GM12878 (cell line): ENCODE data around the gene ASTN1. TPM values are rescaled to one million over a fixed set of nuclear protein-coding genes. Genes with fewer than 3 reads are reported as not detected.

ENCODE experiments used
- ATAC-seq: fragments of 200-7000 bp; cut with Tn5 transposase; 3 replicates; pipeline ENCODE4 v1.9.1; 2020; ENCODE audit warnings: mild to moderate bottlenecking, moderate library complexity
- BruUV-seq: library from RNA; stranded (reverse); fragments of 400-500 nt; replicated peaks from 2 replicates; lab custom pipeline; 2021; lab: Mats Ljungman, UMichigan
- CTCF ChIA-PET: fragments of 300-600 bp; sonication (Branson Sonifier 250); formaldehyde crosslinking; extraction: SDS; loops from one replicate; lab custom pipeline; 2021; ENCODE audit warnings: inconsistent platforms; lab: Yijun Ruan, JAX
- POLR2A ChIA-PET: fragments of 350-600 bp; formaldehyde crosslinking; extraction: SDS; loops from one replicate; lab custom pipeline; 2021; ENCODE audit warnings: inconsistent platforms; lab: Charles Lee
- RAD21 ChIA-PET: fragments of 300-600 bp; sonication (Branson Sonifier 250); formaldehyde crosslinking; loops from one replicate; lab custom pipeline; 2023; ENCODE audit warnings: antibody characterized with exemption; ENCODE audit not compliant: unreplicated experiment; lab: Charles Lee
- SMC1A ChIA-PET: fragments of 300-600 bp; sonication (Branson Sonifier 250); formaldehyde crosslinking; loops from one replicate; lab custom pipeline; 2023; ENCODE audit not compliant: unreplicated experiment, uncharacterized antibody; lab: Charles Lee
- DNase-seq: peaks from one replicate; pipeline ENCODE4 v3.0.0-alpha.2; 2011; ENCODE audit warnings: low read depth, low spot score
- FAIRE-seq: peaks from 3 replicates; lab custom pipeline; 2011; peaks lifted over from hg19 to GRCh38; lab: Jason Lieb, UNC
- H2AFZ ChIP-seq: 2 replicates; pipeline ENCODE4 v1.6.0; 2011; ENCODE audit warnings: low read depth, low read length, control low read depth; ENCODE audit not compliant: control insufficient read depth
- H3K27ac ChIP-seq: 2 replicates; pipeline ENCODE4 v1.5.1; 2011; ENCODE audit warnings: control low read depth; ENCODE audit not compliant: control insufficient read depth, insufficient read depth
- H3K27me3 ChIP-seq, 2 experiments: replicated peaks in 1 of 2; 2 replicates each; pipeline versions ENCODE4 v1.6.0 to v1.6.1; 2011; ENCODE audit warnings: low read length in 1 of 2; ENCODE audit not compliant: control insufficient read depth in 2 of 2, insufficient read depth in 2 of 2
- H3K36me3 ChIP-seq, 2 experiments: 2 replicates each; pipeline ENCODE4 v1.5.1; 2011; ENCODE audit warnings: low read length in 1 of 2; ENCODE audit not compliant: control insufficient read depth in 2 of 2, insufficient read depth in 2 of 2
- H3K4me1 ChIP-seq: 2 replicates; pipeline ENCODE4 v1.6.1; 2011; ENCODE audit warnings: mild to moderate bottlenecking, low read length, moderate library complexity, mixed read lengths; ENCODE audit not compliant: control insufficient read depth, insufficient read depth
- H3K4me2 ChIP-seq: 2 replicates; pipeline ENCODE4 v1.6.0; 2011; ENCODE audit warnings: control low read depth; ENCODE audit not compliant: control insufficient read depth, insufficient read depth
- H3K4me3 ChIP-seq: fragments of 200-600 bp; sonication (generic); 2 replicates; pipeline ENCODE4 v1.5.1; 2016
- H3K79me2 ChIP-seq: 2 replicates; pipeline ENCODE4 v1.6.0; 2011; ENCODE audit warnings: low read length; ENCODE audit not compliant: control insufficient read depth, insufficient read depth
- H3K9ac ChIP-seq: 2 replicates; pipeline ENCODE4 v1.8.0; 2011; ENCODE audit warnings: low read length, control low read depth, mixed read lengths; ENCODE audit not compliant: control insufficient read depth, insufficient read depth
- H3K9me3 ChIP-seq: replicated peaks from 3 replicates; pipeline ENCODE4 v1.5.1; 2011; ENCODE audit warnings: mild to moderate bottlenecking, low read length; ENCODE audit not compliant: control insufficient read depth, insufficient read depth
- H4K20me1 ChIP-seq: 2 replicates; pipeline ENCODE4 v1.6.0; 2011; ENCODE audit not compliant: control insufficient read depth, insufficient read depth
- CBX5 ChIP-seq: sonication (generic); IDR thresholded peaks from 2 replicates; pipeline ENCODE4 v1.6.1; 2016; ENCODE audit warnings: low read depth, moderate library complexity, mild to moderate bottlenecking, inconsistent platforms
- DPF2 ChIP-seq: fragments of 450-650 bp; IDR thresholded peaks from 2 replicates; pipeline ENCODE4 v1.6.1; 2017; ENCODE audit warnings: mild to moderate bottlenecking
- NFYA ChIP-seq: IDR thresholded peaks from 2 replicates; pipeline ENCODE4 v1.6.1; 2011; ENCODE audit warnings: low read depth, mild to moderate bottlenecking, low read length, improper control_type of control experiment, borderline replicate concordance
- STAT1 ChIP-seq: fragments of 450-650 bp; conservative IDR thresholded peaks from 2 replicates; pipeline ENCODE4 v1.6.1; 2014; ENCODE audit warnings: antibody characterized with exemption, mild to moderate bottlenecking
- SUZ12 ChIP-seq: fragments of 200-600 bp; sonication (generic); IDR thresholded peaks from one replicate; pipeline ENCODE4 v1.6.1; 2018; ENCODE audit warnings: antibody characterized with exemption, mild to moderate bottlenecking; ENCODE audit not compliant: unreplicated experiment
- TARDBP ChIP-seq: IDR thresholded peaks from 2 replicates; pipeline ENCODE4 v1.6.1; 2016; ENCODE audit warnings: borderline replicate concordance
- TCF12 ChIP-seq: IDR thresholded peaks from 2 replicates; pipeline ENCODE4 v1.6.1; 2011; ENCODE audit warnings: low read depth, mild to moderate bottlenecking, low read length
- TCF7 ChIP-seq: IDR thresholded peaks from 2 replicates; pipeline ENCODE4 v1.6.1; 2014; ENCODE audit warnings: antibody characterized with exemption, borderline replicate concordance
- USF2 ChIP-seq: IDR thresholded peaks from 2 replicates; pipeline ENCODE4 v1.6.1; 2011; ENCODE audit warnings: low read depth, low read length, improper control_type of control experiment, borderline replicate concordance
- WGBS: methylation state at CpG from one replicate; pipeline ENCODE4 v1.1.6; 2016; ENCODE audit warnings: low lambda C conversion rate; ENCODE audit not compliant: insufficient replicate concordance, insufficient coverage; ENCODE audit errors: missing lambda C conversion rate; 5-methylcytosine and 5-hydroxymethylcytosine counted together
- in situ Hi-C: fragments of 300-500 bp; cut with MboI; formaldehyde crosslinking; loops from 9 replicates; pipeline ENCODE4 v1.14.3; 2018; ENCODE audit warnings: mixed read lengths
- intact Hi-C: fragments of 100-400 bp; cut with micrococcal nuclease; formaldehyde crosslinking; loops from one replicate; pipeline ENCODE4 v1.14.2; 2022; ENCODE audit not compliant: unreplicated experiment
- polyA plus RNA-seq, 11 experiments: library from polyadenylated mRNA; depleted of rRNA in 4 of 11; unstranded in 6 of 11; stranded (reverse) in 5 of 11; fragments of >200 nt; fragmentation: Nextera tagmentation in 4 of 11; fragmentation: Illumina TruSeq in 1 of 11; extraction: Ambion mirVana in 4 of 11; extraction: Trizol in 1 of 11; gene quantifications; 1 replicate in 1 of 11; 2 replicates in 10 of 11; pipeline versions ENCODE4 v1.2.1 to v1.2.3, GENCODE V29; 2011 to 2016; ENCODE audit warnings: inconsistent platforms in 2 of 11, missing spikeins in 2 of 11, low read depth in 1 of 11
- total RNA-seq, 4 experiments: library from RNA; depleted of rRNA in 3 of 4; stranded (reverse); fragments of >200 nt in 3 of 4; fragmentation: Illumina TruSeq in 1 of 4; extraction: Trizol in 1 of 4; gene quantifications; 2 replicates each; pipeline versions ENCODE4 v1.2.1 to v1.2.3, GENCODE V29; 2013 to 2021
- TF ChIP-seq, protein P1 (sequence below): fragments of 450-650 bp; IDR thresholded peaks from 2 replicates; pipeline ENCODE4 v1.6.1; 2017; ENCODE audit warnings: antibody characterized with exemption, mild to moderate bottlenecking, moderate library complexity

Gene ASTN1
- total and polyA plus RNA-seq, 10 of the 15 experiments (the other 5 are each of a cell fraction or from before 2014, with no cell fraction given) = 0.04 TPM; not detected in 9

DNA sequence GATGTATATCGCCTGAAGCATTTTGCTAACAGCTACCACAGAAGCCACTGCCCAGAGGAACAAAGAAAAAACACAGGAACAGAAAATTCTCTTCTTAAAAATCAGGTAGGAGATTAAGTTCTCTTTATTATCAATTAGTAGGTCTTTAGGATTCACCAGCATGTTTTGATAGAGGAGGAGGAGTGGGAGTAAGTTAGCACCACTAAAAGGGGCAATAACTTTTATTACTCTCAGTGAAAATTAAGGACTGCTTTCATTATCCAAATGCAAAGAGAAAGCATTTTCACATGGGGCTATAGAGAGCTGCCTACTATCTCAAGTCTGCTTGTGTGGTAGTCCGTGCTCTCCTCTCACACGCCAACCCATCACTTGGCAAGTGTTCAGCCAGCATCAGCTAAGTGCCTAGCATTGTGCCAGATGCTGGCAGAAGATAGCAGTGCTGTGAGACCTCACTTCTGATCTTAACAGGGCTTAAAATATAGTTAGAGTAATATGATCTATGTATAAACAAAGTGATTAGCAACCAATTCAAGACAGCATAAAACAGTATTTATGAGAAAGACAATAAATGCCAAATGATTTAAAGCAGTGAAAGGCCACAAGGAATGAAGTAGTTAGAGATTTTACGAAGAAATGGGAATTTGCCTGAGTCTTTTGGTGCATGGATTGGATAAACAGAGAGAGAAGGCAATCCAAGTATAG, 39.8 kb downstream of the ASTN1 start:
- no peak for FAIRE-seq
- TF ChIP-seq, protein P1, sequence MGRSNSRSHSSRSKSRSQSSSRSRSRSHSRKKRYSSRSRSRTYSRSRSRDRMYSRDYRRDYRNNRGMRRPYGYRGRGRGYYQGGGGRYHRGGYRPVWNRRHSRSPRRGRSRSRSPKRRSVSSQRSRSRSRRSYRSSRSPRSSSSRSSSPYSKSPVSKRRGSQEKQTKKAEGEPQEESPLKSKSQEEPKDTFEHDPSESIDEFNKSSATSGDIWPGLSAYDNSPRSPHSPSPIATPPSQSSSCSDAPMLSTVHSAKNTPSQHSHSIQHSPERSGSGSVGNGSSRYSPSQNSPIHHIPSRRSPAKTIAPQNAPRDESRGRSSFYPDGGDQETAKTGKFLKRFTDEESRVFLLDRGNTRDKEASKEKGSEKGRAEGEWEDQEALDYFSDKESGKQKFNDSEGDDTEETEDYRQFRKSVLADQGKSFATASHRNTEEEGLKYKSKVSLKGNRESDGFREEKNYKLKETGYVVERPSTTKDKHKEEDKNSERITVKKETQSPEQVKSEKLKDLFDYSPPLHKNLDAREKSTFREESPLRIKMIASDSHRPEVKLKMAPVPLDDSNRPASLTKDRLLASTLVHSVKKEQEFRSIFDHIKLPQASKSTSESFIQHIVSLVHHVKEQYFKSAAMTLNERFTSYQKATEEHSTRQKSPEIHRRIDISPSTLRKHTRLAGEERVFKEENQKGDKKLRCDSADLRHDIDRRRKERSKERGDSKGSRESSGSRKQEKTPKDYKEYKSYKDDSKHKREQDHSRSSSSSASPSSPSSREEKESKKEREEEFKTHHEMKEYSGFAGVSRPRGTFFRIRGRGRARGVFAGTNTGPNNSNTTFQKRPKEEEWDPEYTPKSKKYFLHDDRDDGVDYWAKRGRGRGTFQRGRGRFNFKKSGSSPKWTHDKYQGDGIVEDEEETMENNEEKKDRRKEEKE = no peak
- no peak for TF ChIP-seq NFYA
- no peak for TF ChIP-seq TCF12
- no peak for TF ChIP-seq DPF2
- no peak for TF ChIP-seq CBX5
- no peak for TF ChIP-seq TCF7
- TF ChIP-seq USF2 = no peak
- TF ChIP-seq TARDBP = no peak
- TF ChIP-seq SUZ12 = no peak
- no peak for TF ChIP-seq STAT1
- Histone ChIP-seq H2AFZ (no peak overlapping the region), H3K4me3 (no peak overlapping the region), H3K9me3 (no peaks in the 10 kb centered on the region), H3K27ac (no peak overlapping the region), H3K27me3 (no peaks in the 10 kb centered on the region), H4K20me1 (no peaks in the 10 kb centered on the region), H3K36me3 (no peaks in the 10 kb centered on the region), H3K4me1 (no peaks in the 10 kb centered on the region), H3K4me2 (no peak overlapping the region), H3K79me2 (no peaks in the 10 kb centered on the region), H3K9ac (no peak overlapping the region)
- in situ Hi-C loops (no loop called here), intact Hi-C loops (no loop called here)
- BruUV-seq = no TSS peak
- no peak for ATAC-seq
- ChIA-PET POLR2A (no interaction called here), SMC1A (no interaction called here), RAD21 (no interaction called here), CTCF (no interaction called here)
- 0% methylated on average over 4 of the region's 4 CpGs for WGBS
- no peak for DNase-seq
